NCI-H128 (cell line): ENCODE results near the gene NBEA.
"Not testable (repeated sequence)": the region's sequence is repeated elsewhere in the genome, so short reads cannot be mapped to it uniquely, and the experiment has no call there.

Experiments
- DNase-seq: peaks from one replicate; lab custom pipeline; 2025; ENCODE audit not compliant: unreplicated experiment; lab: John Stamatoyannopoulos, UW

Gene NBEA

DNA sequence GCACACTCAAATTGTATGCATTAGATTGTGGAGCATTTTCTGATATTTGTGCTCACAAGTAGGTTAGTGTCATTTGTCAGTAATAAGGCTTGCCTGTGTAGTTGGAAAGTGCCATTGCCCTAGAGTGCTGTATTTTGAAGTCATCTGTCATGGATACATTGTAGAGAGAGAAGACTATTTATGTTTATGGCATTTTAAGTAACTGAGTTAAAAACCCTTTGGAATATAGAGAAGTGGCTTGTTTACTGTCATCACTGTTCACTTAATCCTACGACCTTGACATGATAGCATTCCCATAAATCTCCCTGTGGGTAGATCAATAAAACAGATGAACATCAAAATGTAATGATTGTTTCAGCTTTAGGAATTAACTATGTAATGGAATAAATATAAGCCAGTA lies 423.8 kb downstream of the NBEA start:
- no peak for DNase-seq

DNA sequence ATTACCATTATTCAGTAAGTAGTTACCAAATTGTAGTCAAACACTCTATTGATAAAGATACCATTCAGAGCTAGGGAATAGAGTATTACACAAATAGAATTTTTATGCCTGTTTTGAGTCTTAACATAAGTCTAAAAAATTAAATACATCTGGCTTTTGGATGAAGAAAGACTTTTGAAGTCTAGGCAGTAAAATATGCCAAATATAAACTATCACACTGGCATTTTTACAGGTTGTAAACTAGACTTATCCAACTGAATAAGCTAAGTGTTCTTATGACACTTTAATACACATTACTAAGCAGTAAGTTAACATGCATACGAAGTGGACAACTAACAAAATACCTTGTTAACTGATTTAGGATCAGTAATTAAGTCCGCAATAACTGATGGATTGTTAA lies 425.5 kb downstream of the NBEA start:
- no peak for DNase-seq

DNA sequence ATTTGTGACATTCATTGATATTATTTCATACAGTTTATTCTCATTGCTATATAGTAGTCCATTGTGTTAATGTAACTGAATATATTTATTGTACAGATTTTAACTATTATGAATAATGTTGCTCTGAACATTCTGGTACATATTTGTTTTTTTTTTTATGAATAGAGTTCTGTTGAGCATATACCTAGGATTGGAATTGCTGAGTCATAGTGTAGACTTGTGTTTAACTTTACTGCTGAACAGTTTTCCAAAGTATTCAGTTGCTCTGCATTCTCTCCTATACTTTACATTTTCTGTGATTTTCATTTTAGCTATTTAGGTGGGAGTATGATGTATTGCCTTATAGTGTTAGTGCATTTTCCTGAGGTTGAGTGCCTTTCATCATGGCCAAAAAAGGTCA lies 436.9 kb downstream of the NBEA start:
- no peak for DNase-seq

DNA sequence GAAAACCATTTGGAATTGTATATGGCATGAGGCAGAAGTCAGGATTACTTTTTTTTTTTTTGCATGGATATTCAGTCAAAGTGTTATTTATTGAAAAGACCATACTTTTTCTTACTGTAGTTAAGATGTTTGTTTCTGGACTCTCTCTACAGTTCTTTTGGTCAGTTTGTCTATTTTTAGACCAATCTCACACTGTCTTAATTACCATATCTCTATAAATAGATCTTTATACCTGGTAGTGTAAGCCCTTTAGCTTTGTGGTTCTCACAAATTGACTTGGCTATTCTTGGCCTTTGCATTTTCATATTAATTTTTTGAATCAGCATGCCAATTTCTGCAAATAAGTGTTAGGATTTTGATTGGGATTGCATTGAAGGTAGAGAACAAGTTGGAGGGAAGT lies 437.6 kb downstream of the NBEA start:
- DNase-seq = no peak

DNA sequence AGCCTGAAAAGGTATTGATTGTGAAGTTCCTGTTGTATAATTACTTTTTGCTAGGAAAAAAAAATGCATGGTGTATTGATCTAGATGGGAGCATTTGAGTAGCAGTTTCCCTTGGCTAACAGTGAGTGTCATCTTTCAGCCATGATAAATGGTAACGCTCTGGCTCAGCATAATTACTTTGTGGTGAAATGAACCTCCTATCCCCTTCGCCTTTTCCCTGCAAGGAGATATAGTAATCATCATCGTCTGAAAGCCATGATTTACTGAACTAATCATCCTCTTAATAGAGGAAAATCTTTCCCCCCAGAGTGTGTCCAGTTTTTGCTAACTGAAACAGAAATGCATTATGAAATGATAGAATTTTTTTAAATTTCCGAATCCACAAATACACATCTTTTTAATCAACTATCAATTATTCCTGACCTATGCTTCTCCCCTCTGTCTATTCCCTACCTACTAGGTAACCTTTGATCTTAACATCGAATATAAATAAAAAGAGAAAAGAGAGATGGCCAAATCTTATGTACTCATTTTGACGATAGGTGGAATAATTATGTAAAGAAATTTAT lies 445.7 kb downstream of the NBEA start:
- DNase-seq = no peak

DNA sequence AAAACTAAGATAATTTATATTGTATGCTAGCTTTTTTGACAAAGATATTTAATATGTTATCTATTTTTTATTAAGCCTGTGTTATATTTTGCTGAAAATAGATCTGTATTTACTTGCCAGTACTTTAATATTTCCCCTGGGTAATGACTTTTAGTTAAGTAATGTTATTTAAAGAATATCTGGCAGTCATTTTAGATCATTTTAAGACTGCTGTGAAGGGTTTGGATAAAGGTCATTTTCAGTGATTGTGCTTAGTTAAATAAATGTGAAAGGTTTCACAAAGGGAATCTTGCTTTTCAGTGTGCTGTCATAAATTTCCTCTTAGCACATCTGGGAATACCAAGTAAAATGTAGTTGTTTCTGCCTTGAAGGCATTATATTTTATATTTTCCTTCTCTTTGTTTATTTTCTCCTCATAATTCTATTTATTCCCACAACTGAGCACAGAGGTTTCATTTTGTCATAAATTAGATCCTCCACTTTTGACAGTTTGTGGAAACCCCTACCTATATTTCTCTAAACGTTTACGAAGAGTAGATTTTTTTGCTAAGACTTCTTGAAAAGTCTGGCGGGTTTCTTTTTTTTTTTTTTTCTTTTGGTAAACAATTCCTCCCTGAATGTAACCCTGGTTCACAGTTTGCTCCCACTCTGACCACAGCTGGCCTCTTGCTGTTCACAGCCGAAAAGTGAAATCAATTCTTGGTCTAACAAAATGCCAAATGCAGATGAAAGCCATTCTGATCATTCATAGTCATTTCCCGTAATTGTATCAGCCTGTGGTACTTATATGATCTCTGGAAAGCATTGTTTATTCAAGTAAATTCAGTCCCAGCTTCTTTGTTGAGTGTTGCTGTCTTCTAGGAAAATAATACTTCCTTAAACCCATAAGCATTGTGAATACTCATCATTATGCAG lies 446.6 kb downstream of the NBEA start:
- DNase-seq = no peak

DNA sequence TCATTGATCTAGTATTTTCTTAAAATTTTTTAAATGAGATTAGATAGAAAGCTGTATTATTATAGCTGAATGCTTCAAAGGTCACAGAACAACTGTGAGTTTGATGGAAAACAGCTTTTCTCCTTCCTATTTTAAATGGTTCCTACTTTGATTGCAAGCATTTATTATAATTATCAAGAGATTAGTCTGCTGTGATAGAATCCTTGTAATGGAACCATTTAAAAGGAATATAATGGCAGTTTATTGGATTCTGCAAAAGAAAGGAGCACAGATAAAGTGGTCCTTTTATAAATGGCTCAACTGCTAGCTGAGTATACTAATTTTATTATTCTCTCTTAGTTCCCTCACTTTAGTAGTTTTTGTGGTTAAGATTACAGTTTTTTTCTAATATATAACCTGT lies 447.5 kb downstream of the NBEA start:
- DNase-seq = no peak

DNA sequence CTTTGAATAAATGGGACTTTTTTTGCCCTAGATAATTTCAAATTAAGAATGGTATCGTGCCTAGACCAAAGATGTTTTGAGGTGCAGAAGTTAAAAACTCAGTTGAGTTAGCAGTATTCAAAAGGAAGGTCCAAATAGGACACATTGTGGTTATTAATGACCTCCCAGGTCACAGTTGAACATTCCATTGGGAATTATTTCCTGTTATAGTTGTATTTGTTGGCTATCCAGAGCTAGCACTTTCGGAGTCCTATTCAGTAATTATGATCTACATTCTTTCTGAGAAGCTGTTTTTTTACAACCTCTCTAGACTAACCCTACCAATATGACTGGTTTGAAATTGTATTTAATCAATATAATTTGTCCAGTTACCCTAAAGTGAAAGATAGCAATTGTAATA lies 450.7 kb downstream of the NBEA start:
- no peak for DNase-seq

DNA sequence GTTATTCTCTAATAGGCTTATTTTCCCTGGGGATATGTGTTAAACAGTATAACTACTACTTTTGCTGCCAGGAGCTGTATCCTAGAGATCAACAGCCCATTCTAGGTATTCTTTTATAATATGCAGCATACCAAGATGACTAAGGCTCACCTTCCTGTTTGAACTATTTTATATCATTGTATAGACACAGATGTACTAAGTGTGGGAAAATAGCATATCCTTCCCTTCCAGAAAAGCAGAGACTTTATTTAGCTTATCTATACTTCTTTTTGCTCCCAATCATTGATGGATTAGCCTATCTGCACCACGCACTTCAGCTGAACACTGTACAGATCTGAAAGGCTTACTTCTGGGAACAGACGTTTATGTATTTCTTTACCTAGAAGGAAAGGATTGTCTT lies 451.8 kb downstream of the NBEA start:
- DNase-seq = no peak

DNA sequence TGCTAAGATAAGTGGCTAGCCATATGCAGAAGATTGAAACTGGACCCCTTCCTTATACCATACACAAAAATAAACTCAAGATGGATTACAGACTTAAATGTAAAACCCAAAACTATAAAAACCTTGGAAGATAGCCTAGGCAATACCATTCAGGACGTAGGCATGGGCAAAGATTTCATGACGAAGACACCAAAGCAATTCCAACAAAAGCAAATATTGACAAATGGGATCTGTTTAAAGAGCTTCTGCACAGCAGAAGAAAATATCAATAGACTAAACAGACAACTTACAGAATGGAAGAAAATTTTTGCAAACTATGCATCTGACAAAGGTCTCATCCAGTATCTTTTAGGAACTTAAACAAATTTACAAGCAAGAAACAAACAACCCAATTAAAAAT lies 466.2 kb downstream of the NBEA start:
- not testable (repeated sequence) for DNase-seq

DNA sequence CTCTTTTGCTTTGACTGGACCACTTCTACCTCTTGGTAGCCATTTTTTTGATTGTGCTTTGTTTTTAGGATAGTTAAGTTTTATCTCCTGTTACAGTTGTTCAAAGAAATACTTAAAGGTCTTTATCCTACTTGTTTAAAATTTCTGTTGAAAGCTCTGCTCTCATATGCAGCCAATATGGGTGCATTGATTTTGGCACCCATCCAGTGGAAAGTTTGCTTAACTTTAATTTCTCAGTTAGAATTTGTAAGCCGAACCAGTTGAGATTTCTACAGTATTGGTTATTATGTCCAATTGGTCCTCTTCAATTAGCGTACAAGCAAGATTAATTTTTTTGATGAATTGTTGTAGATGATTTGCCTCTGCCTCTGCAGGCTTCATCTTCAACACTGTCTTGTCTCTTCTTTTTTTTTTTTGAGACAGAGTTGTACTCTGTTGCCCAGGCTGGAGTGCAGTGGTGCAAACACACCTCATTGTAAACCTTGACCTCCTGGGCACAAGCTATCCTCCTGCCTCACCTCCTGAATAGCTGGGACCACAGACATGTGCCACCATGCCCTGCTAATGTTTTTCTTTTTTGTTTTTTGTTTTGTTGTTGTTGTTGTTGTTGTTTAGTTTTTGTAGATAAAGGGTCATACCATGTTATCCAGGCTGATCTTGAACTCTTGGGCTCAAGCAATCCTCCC lies 469.1 kb downstream of the NBEA start:
- DNase-seq = no peak

DNA sequence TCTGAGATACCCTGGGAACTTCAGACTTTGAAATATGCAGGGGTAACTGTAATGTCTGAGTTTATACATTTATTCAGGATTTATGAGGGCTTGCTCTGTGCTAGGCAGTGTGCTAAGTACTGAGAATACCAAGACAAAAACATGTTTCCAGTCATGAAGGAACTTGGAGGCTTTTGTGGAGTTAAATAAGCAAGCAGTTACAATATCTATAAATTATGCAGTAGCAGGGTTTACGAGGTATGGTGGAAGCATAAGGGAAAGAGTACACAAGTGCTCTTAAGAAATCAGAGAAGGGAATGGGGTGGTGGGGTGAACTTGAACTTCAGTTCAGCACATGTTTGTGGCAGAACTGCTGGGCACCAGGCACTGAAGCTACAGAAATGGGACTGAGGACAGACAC lies 506.4 kb downstream of the NBEA start:
- no peak for DNase-seq

DNA sequence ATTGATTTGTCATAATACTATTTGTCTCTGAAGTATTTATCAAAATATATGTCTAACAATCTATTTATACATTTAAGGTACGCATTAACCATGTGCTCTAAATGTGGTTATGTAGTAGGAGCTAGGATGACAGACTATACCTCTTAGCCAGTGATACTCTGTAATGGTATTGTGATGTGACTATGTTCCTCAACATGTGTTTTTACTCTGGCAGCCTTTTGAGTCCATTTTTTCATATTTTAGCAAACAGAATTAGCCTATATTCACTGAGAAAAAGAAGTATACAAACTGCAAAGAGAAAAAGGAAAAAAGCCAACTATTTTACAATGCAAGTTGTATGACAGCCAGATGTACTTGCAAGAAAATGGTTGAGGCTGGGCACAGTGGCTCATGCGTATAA lies 507.8 kb downstream of the NBEA start:
- DNase-seq = no peak

DNA sequence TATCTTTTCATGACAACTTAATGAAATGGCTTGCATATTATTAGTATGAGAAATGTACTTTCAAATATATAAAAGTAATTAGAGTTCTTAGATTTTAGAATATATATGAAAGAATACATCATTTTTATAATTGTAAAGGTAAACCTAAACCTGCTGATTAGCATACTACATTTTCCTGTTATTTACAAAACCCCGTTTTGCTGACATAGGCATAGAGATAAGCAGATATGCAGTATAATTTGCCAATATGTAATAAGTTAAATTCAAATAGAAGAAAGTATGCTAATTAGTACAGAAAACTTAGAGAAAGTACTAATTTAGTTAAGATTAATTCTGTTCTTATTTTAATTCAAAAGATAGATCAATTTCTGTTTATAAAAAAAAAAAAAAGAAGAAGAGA lies 513.0 kb downstream of the NBEA start:
- no peak for DNase-seq

DNA sequence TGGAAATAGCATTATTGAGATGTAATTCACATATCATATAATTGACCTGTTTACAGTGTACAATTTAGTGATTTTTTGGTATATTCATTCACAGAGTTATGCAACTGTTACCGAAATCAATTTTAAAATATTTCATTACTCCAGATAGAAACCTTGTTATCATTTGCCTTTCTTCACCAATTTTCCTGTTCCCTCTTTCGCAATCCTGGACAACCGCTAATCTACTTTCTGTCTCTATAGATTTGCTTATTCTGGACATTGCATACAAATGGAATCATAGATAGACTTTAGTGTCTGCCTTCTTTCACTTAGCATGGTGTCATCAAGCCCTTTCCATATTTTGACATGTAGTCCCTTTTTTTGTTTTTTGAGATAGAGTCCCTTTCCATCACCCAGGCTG lies 515.2 kb downstream of the NBEA start:
- no peak for DNase-seq

DNA sequence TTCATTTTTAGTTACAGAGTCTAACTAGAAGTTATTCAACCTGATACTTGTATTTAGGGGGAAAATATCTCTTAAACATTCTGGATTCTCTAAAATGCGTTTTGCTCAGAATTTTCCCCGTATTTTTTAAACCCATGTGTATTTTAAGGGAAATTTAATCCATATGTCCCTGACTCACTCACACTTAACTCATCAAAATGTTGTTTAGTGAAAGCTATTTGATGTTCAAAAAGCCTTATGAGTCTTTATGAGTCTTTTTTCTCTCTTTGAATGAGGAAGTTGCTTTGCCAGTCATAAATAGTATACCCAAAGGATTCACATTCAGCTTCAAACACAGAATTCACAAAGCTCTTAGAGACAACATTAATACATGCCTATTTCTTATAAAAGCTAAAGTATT lies 518.0 kb downstream of the NBEA start:
- DNase-seq = no peak

DNA sequence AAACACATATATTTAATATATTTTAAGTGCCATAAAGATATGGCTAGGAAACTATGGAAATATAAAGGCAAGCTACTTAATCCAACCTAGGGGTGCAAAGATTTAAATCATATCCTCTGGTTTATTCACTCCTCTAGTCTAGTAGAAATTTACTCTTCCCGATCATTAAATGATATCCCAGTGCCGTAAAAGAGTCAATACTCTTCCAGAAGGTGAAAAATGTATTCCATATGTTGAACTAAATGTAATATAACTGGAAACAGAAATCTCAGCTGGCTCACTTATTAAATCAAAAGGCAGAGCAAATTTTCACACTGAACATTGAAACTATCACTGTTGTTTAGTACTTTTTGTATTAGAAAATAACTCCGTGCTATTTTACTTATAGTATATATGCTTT lies 523.3 kb downstream of the NBEA start:
- DNase-seq = no peak

DNA sequence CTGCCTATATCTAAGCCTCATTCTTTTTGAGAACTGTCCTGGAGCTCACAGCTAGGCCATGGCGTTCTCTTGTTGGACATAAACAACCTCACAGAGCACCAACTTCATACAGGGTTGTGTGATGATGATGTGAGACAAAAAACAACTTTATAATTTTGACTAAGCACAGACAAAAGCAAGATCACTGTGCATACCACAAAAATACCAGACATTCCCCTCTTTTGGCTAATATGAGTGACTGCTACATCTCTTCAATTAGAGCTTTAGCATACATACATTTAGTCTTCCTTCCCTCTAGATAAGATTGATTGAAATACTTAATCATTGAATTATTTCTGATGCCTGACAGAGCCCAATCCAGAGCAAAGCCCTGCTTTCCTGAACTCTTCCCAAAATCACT lies 526.1 kb downstream of the NBEA start:
- no peak for DNase-seq

DNA sequence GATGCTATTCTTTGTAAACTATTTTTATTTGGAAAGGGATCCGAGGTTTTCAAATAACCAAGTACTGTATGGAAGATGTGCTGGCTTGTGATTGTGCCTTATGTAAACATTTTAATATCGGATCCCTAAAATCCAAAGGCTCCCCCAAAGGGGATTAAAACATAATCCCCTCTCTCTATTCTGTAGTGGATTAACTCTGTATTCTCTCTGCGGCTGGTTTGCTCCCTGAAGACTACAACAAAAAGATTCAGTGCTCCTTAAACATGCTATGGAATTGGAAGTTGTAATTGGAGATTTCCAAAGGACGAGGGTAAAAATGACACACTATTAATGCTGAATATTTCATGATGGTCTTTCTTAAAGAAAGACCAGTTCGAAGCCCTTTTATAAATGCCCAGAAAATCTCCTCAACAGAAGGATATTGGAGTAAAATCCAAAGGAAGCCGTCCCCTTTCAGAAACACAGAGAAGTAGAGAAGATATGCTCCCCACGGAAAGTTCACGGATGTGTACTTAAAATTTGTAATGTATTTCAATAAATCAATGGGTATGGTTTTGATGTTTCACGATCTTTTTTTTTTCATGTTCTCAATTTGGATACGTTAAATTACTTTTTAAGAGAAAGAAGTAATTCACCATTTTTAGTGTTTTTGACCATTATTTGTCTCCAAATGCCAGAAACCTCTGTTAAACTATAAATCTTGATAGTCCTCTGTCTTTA lies 527.9 kb downstream of the NBEA start:
- DNase-seq = no peak

DNA sequence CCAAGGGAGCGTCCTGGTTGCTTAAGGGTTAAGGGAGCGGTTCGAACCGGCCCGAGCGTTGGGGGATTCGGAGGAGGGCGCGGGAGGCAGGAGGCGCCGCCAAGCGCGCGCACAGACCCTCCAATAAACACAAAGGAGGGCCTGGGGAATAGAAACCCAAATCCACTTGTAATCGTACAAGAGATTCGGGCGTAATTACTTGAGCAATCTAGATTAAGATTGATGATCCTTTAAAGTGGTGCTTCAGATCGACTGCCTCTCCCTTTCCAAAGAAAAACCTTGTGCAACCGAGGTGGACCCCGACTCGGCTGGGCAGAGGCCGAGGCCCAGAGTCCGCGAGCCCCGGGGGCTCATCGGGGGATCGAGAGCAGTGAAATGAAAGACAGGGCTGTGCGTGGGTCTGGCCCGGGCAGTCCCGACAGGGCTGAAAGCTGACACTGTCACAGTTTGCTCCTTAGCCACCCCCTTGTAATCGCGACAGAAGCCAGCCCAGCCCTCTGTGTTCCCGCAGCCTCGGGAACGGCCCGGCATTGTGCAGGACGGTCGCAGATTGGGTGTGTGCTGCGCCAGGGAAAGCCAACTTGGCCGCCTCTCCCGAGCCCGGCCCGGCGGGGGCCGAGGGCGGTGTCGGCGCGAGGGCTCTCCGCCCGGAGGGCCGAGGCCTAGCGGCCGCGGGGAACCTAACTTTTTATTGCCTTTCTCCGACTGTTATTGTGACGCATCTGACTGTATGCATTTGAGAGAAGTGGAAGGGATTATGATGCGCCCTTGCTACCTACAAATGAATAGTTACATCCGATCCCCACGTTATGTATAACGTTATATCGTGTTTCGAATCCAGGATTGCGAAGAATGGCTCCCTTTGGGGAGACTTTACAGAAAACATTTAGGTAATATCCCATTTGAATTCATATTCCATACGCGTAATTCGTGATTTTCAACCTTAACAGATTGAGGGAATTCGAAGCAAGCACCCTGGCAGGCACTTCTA lies 528.9 kb downstream of the NBEA start:
- no peak for DNase-seq
